ENCODE data around the gene PPIE. TPM values are rescaled to one million over a fixed set of nuclear protein-coding genes. Genes with fewer than 3 reads are reported as not detected.

PPIE gene
- total RNA-seq, 1 experiment from 2014 or later, result 73.8 TPM

DNA sequence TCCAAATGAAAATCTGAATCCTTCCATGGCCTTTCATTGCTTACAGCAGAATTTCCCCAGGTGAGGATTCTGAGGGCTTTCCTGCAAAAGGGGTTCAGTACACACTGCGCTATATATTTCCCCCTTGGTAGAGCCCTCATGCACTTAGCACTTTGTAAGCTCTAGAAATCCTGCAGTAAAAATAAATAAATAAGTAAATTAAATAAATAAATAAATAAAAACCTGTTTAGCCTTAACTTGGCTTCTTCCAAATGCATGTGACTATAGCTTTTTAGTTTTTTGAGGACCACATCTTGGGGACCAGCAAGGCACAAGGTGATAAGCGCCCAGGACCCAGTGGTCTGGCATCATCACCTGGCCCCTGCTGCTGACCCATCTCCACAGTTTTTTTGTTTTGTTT, 53.2 kb downstream of the PPIE start:
- no TSS peak for BruUV-seq (replicated peaks)
- no peak overlapping the region for H3K9ac ChIP-seq (ENCODE audit: low read length)
- no peaks in the 10 kb centered on the region for H3K36me3 ChIP-seq (ENCODE audit: control insufficient read depth in 1 of 2, insufficient read depth in 2 of 2, low read length in 2 of 2)
- peaks cover 7 to 18% of the 10 kb centered on the region in 2 experiments; a peak in 3 of 4 replicates for H3K4me1 ChIP-seq (ENCODE audit: control insufficient read depth in 1 of 2, insufficient read depth in 2 of 2, low read length in 2 of 2)
- DNase-seq (ENCODE audit: low read depth, low spot score), result no peak
- RAD21 ChIA-PET (ENCODE audit: low non-redundant PET in 1 of 2, low total read pairs in 2 of 2, uncharacterized antibody in 2 of 2, unreplicated experiment in 2 of 2), result no interaction called here
- no peaks in the 10 kb centered on the region for H3K9me2 ChIP-seq (ENCODE audit: insufficient read depth)
- no peak overlapping the region for H3K4me3 ChIP-seq (replicated peaks in 1 of 2; ENCODE audit: low read depth in 1 of 2, low read length in 2 of 2)
- H4K20me1 ChIP-seq (ENCODE audit: insufficient read depth), result no peaks in the 10 kb centered on the region
- CTCF ChIA-PET, result no interaction called here
- H3K4me2 ChIP-seq (ENCODE audit: low read length), result no peak overlapping the region
- no peaks in the 10 kb centered on the region; the same call in 1 of the 2 replicates for H3K79me2 ChIP-seq (ENCODE audit: insufficient read depth, low read length)
- no peak overlapping the region for H3K27ac ChIP-seq (ENCODE audit: low read depth, low read length)
- H2AFZ ChIP-seq (ENCODE audit: low read depth, low read length, poor library complexity, severe bottlenecking), result no peak overlapping the region
- TF ChIP-seq MAX (IDR thresholded peaks at IDR 0.05) (no peak), RAD21 (IDR thresholded peaks at IDR 0.05; ENCODE audit: low read depth) (no peak), EZH2 (IDR thresholded peaks at IDR 0.05) (no peak), CEBPB (IDR thresholded peaks at IDR 0.05; ENCODE audit: low read depth) (no peak), CTCF (IDR thresholded peaks at IDR 0.05 in 2 of 3, conservative IDR thresholded peaks at IDR 0.05 in 1 of 3; ENCODE audit: borderline replicate concordance in 1 of 3, insufficient read depth in 1 of 3, low read depth in 2 of 3, low read length in 2 of 3) (no peak), YY1 (IDR thresholded peaks at IDR 0.05; ENCODE audit: extremely low read depth, insufficient replicate concordance, low read depth, low read length) (no peak), FOSL1 (IDR thresholded peaks at IDR 0.05; ENCODE audit: low read depth) (no peak), ATF3 (IDR thresholded peaks at IDR 0.05) (no peak), TCF7L2 (IDR thresholded peaks at IDR 0.05; ENCODE audit: borderline replicate concordance, extremely low read depth, insufficient read depth, insufficient read length) (no peak), EZH2phosphoT487 (IDR thresholded peaks at IDR 0.05; ENCODE audit: borderline replicate concordance) (no peak)
- TF ChIP-seq, protein P1, sequence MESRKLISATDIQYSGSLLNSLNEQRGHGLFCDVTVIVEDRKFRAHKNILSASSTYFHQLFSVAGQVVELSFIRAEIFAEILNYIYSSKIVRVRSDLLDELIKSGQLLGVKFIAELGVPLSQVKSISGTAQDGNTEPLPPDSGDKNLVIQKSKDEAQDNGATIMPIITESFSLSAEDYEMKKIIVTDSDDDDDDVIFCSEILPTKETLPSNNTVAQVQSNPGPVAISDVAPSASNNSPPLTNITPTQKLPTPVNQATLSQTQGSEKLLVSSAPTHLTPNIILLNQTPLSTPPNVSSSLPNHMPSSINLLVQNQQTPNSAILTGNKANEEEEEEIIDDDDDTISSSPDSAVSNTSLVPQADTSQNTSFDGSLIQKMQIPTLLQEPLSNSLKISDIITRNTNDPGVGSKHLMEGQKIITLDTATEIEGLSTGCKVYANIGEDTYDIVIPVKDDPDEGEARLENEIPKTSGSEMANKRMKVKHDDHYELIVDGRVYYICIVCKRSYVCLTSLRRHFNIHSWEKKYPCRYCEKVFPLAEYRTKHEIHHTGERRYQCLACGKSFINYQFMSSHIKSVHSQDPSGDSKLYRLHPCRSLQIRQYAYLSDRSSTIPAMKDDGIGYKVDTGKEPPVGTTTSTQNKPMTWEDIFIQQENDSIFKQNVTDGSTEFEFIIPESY (IDR thresholded peaks at IDR 0.05; ENCODE audit: extremely low read depth, insufficient replicate concordance, low read length), result no peak
- intact Hi-C loops (cut with micrococcal nuclease), result loop anchor here (10.0 kb wide), 1 partner anchor 187 kb away; no protein-coding TSS in a partner anchor
- POLR2A ChIA-PET, result no interaction called here
- no peaks in the 10 kb centered on the region for H3K27me3 ChIP-seq (ENCODE audit: insufficient read depth, low read length)
- ATAC-seq, result no peak
- H3K9me3 ChIP-seq (ENCODE audit: control insufficient read depth in 1 of 2, insufficient read depth in 1 of 2, low read depth in 1 of 2, low read length in 2 of 2), result no peaks in the 10 kb centered on the region

Measured in HCT116 (cell line).